GM18907 (cell line): ENCODE measurements around the gene ASCC2.

Experiments
- ATAC-seq: cut with Tn5 transposase; IDR thresholded peaks from one replicate; pipeline ENCODE4 v1.9.1; 2021; ENCODE audit warnings: mild to moderate bottlenecking, moderate library complexity; ENCODE audit not compliant: unreplicated experiment

ASCC2 gene

GRCh38 chr22:29788339-29789279, 49.5 kb downstream of the ASCC2 start:
- no peak for ATAC-seq

GRCh38 chr22:29787371-29787980, 50.6 kb downstream of the ASCC2 start:
- ATAC-seq: no peak

GRCh38 chr22:29786031-29786430, 52.0 kb downstream of the ASCC2 start:
- no peak for ATAC-seq

GRCh38 chr22:29784451-29785361, 53.4 kb downstream of the ASCC2 start:
- no peak for ATAC-seq

GRCh38 chr22:29782061-29782845, 55.8 kb downstream of the ASCC2 start:
- no peak for ATAC-seq

DNA sequence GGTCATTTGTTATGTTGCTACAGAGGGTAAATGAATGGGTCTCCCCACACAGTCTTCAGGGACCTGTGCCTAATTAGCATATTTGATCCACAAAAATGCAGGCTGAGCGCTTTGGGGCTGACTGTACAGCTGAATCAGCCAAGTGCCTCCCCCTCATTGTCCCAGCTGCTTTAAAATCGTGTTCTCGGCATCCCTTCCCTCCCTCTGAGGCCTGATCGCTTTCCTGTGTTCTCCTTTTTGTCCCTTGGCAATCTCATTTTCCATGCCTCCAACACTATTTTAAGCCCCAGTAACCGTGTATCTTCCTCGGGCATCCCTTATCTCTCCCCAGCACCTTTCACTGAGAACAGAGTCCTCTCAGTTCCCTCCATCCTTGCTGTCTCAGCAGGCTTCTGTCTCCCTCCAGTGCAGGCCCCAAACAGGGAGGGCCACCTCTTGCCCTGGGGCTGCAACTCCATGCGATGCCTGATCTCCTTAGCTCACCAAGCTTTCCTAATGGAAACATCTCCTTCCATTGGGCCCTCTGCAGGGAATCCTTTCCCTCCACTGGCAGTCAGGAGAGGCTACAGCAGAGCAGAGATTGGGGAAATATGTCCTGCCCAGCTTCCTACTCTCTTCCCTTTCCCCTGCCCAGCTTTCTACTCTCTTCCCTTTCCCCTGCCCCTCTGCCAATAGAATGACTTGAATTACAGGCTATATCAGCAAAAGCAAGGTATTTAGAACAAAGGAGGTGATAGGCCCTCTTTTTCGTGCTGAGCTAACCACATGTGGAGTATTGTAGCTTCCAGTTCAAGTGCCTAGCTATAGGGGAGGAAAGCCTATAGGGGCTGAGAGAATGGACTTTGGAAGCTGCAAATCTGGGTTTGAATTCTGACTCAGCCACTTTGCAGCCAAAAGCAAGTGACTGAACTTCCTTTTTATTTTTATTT, 57.1 kb downstream of the ASCC2 start:
- no peak for ATAC-seq

DNA sequence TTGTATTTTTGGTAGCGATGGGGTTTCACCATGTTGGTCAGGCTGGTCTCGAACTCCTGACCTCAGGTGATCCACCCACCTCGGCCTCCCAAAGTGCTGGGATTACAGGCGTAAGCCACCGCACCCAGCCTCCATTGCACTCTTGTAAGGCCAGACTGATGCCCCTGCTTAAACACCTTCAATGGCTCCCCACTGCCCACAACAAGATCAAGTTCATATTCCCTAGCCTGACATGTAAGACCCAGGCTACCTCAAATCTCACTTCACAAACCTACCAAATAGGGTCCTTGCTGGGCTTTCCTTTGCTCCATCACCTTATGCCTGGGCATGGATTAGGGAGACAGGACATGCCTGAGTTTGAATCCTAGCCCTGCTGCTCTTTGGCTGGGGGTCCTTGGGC, 57.9 kb downstream of the ASCC2 start:
- ATAC-seq: no peak

GRCh38 chr22:29773233-29773632, 64.8 kb downstream of the ASCC2 start:
- no peak for ATAC-seq

GRCh38 chr22:29772170-29772641, 65.9 kb downstream of the ASCC2 start:
- ATAC-seq: no peak

- no peak for ATAC-seq
These were observed 68.3 kb downstream of the ASCC2 start for GRCh38 chr22:29769723-29770321.

GRCh38 chr22:29768052-29768693, 69.9 kb downstream of the ASCC2 start:
- ATAC-seq: no peak

DNA sequence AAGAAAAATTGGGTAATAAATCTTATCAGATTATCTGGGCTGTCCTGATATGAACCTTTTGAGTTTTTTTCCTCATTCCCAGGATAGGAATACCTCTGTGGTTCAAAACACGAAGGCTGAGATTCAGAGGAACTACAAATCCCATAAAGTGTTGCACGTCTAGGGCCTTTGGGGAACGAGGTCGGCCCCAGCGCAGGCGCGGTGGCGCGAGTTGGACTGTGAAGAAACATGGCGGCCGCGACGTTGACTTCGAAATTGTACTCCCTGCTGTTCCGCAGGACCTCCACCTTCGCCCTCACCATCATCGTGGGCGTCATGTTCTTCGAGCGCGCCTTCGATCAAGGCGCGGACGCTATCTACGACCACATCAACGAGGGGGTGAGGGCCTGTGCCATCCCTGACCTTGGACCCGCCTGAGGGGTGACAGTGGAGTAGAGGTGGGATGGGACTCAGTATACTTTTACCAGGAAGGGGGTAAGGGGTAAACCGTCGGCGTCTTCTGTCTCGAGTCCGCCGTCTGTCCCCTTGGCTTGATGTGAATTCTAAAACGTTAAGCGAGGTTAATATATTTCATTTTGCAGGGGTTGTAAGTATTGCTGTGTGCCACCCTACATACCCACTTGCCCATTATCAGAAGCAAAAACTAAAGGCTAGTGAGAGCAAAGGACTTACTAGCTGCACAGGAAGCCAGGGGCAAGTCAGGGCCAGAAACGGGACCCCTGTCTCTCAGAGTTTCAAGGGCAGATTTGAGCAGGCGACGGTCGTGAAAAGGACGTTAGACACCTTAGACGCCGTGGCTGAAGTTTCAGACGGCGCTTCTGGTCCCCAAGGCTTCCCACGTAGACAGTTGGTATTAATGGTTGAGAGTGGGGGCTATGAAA, 70.7 kb downstream of the ASCC2 start, which contains the start of gene UQCR10:
Gene UQCR10, plus strand, starts transcription at position 199 of the 881 bp plus-strand sequence. Its CDS starts 30 bp downstream, at position 229.
- ATAC-seq: peak; percentile 72

DNA sequence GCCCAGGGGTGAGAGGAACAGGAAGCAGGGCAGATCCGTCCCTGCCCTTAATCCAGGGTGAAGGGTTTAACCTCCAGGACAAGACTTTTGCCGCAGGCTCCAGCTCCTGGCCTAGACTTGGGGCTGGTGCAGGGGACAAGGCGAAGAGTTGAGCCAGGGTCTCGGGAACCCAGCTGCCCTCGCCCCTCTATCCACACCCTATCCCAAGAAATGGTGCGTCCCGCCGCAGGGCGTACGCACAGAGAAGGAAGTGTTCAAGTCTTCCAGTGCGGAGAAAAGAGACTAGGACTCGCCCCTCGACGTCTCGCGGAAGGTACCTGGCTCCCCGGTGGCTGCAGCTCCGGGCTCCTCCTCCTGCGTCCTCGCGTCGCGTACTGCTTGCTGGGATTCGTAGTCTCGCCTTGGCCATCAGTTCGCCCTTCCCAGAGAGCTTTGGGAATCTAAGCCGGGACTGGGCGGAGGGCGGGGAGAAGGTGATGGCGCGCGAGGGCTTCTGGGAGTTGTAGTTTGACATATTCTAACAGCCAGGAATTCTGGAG, 71.4 kb downstream of the ASCC2 start, which contains the start of gene ZMAT5:
Gene ZMAT5, minus strand, starts transcription at position 376 of the 539 bp plus-strand sequence. CDS start 18,463 bp downstream, outside the sequence.
- peak; percentile 88 for ATAC-seq

DNA sequence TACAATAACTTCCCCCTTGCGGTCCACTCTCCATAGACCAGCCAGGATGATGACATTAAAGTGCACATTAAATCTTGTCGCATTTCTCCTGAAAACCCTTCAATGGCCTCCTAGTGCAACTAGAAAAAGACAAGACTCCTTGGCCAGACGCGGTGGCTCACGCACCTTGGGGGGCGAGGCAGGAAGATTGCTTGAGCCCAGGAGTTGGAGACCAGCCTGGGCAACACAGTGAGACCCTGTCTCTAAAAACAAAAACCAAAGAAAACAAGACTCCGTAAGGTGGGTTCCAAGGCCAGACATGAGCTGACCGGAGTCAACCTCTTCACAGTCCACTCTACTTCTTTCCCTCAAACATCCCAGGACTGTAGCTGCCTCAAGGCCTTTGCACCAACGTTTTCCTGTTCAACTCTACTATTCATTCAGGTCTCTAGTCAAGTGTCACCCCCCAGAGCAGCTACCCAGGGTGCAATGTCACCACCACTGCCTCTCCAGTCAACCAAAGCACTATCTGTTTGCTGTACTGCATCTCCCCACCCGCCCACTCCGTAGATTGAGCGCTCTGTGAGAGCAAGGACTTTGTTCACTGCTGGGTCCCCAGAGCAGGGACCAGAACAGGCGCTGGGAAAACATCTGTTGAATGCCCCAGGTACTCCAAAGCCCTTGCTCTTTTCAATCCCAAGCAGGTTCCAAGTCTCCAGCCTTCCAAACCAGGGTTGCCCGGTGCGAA, 72.0 kb downstream of the ASCC2 start:
- peak; percentile 18 for ATAC-seq

DNA sequence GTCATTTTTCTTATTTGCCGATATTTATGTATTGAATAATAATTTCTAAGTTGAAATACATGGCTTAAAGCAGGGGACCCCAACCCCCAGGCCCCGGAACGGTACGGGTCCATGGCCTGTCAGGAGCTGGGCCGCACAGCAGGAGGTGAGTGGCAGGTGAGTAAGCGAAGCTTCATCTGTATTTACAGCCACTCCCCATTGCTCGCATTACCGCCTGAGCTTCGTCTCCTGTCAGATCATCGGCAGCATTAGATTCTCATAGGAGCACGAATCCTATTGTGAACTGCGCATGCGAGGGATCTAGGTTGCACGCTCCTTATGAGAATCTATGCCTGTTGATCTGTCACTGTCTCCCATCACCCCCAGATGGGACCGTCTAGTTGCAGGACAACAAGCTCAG, 75.8 kb downstream of the ASCC2 start:
- ATAC-seq: no peak

DNA sequence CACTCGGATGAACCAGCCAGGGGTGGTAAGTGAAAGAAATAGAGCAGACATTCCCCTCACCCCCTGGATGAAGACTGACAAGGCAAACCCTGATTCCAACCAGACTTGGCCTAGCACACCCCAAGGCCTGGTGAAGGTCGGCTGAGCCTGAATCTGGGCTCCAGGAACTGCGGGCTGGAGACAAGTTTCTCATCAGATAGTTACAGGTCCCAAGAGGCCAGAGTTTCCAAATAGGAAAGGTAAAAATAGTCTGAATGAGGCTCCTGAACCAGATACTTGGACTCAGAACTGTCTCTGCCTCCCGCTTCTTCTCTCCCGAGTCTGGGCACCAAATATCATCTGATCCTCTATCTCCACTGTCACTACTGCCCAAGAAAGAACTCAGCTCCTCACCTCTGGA, 79.1 kb downstream of the ASCC2 start:
- ATAC-seq: no peak
